ENCODE data around the gene TMPRSS4.

The TMPRSS4 gene

GRCh38 chr11:118117790-118118601 lies 41.1 kb downstream of the TMPRSS4 start:
- H3K4me1 ChIP-seq (ENCODE audit: control insufficient read depth, insufficient read depth, low read length) = no peaks in the 10 kb centered on the region
- H3K9me3 ChIP-seq (ENCODE audit: control insufficient read depth, low read length) = no peaks in the 10 kb centered on the region
- H3K27me3 ChIP-seq (ENCODE audit: control insufficient read depth, insufficient read depth, low read length) = no peaks in the 10 kb centered on the region
- H3K36me3 ChIP-seq (ENCODE audit: control insufficient read depth, insufficient read depth, low read length) = peaks cover 14% of the 10 kb centered on the region
- H3K4me3 ChIP-seq (ENCODE audit: low read length) = no peak overlapping the region
- H3K9ac ChIP-seq (ENCODE audit: low read length) = no peak overlapping the region

- H3K27me3 ChIP-seq (ENCODE audit: control insufficient read depth, insufficient read depth, low read length) = no peaks in the 10 kb centered on the region
- H3K4me1 ChIP-seq (ENCODE audit: control insufficient read depth, insufficient read depth, low read length) = no peaks in the 10 kb centered on the region
- no peak overlapping the region for H3K9ac ChIP-seq (ENCODE audit: low read length)
- no peaks in the 10 kb centered on the region for H3K9me3 ChIP-seq (ENCODE audit: control insufficient read depth, low read length)
- peaks cover 14% of the 10 kb centered on the region for H3K36me3 ChIP-seq (ENCODE audit: control insufficient read depth, insufficient read depth, low read length)
- no peak overlapping the region for H3K4me3 ChIP-seq (ENCODE audit: low read length)
Observed at GRCh38 chr11:118120793-118121192, 43.9 kb downstream of the TMPRSS4 start.

GRCh38 chr11:118124929-118125535 lies 48.2 kb downstream of the TMPRSS4 start:
- H3K36me3 ChIP-seq (ENCODE audit: control insufficient read depth, insufficient read depth, low read length) = no peaks in the 10 kb centered on the region
- no peaks in the 10 kb centered on the region for H3K9me3 ChIP-seq (ENCODE audit: control insufficient read depth, low read length)
- H3K9ac ChIP-seq (ENCODE audit: low read length) = no peak overlapping the region
- H3K27me3 ChIP-seq (ENCODE audit: control insufficient read depth, insufficient read depth, low read length) = no peaks in the 10 kb centered on the region
- H3K4me1 ChIP-seq (ENCODE audit: control insufficient read depth, insufficient read depth, low read length) = peaks cover 10% of the 10 kb centered on the region
- H3K4me3 ChIP-seq (ENCODE audit: low read length) = no peak overlapping the region

GRCh38 chr11:118126082-118126838 lies 49.4 kb downstream of the TMPRSS4 start:
- no peaks in the 10 kb centered on the region for H3K27me3 ChIP-seq (ENCODE audit: control insufficient read depth, insufficient read depth, low read length)

GRCh38 chr11:118128310-118128709 lies 51.4 kb downstream of the TMPRSS4 start:
- Histone ChIP-seq H3K4me1 (ENCODE audit: control insufficient read depth, insufficient read depth, low read length) (peaks cover 17% of the 10 kb centered on the region), H3K36me3 (ENCODE audit: control insufficient read depth, insufficient read depth, low read length) (no peaks in the 10 kb centered on the region), H3K9me3 (ENCODE audit: control insufficient read depth, low read length) (no peaks in the 10 kb centered on the region), H3K9ac (ENCODE audit: low read length) (no peak overlapping the region), H3K27me3 (ENCODE audit: control insufficient read depth, insufficient read depth, low read length) (no peaks in the 10 kb centered on the region), H3K4me3 (ENCODE audit: low read length) (no peak overlapping the region)

More at GRCh38 chr11:118126082-118126838, 49.4 kb downstream of the TMPRSS4 start:
- no peak overlapping the region for H3K4me3 ChIP-seq (ENCODE audit: low read length)
- no peak overlapping the region for H3K9ac ChIP-seq (ENCODE audit: low read length)
- H3K36me3 ChIP-seq (ENCODE audit: control insufficient read depth, insufficient read depth, low read length) = no peaks in the 10 kb centered on the region
- H3K4me1 ChIP-seq (ENCODE audit: control insufficient read depth, insufficient read depth, low read length) = peaks cover 17% of the 10 kb centered on the region
- no peaks in the 10 kb centered on the region for H3K9me3 ChIP-seq (ENCODE audit: control insufficient read depth, low read length)

- peaks cover 17% of the 10 kb centered on the region for H3K4me1 ChIP-seq (ENCODE audit: control insufficient read depth, insufficient read depth, low read length)
- no peaks in the 10 kb centered on the region for H3K36me3 ChIP-seq (ENCODE audit: control insufficient read depth, insufficient read depth, low read length)
- no peak overlapping the region for H3K4me3 ChIP-seq (ENCODE audit: low read length)
- no peak overlapping the region for H3K9ac ChIP-seq (ENCODE audit: low read length)
- H3K9me3 ChIP-seq (ENCODE audit: control insufficient read depth, low read length) = no peaks in the 10 kb centered on the region
- H3K27me3 ChIP-seq (ENCODE audit: control insufficient read depth, insufficient read depth, low read length) = no peaks in the 10 kb centered on the region
Observed at GRCh38 chr11:118128721-118129470, 52.0 kb downstream of the TMPRSS4 start.

- H3K9me3 ChIP-seq (ENCODE audit: control insufficient read depth, low read length) = no peaks in the 10 kb centered on the region
- H3K9ac ChIP-seq (ENCODE audit: low read length) = no peak overlapping the region
- H3K27me3 ChIP-seq (ENCODE audit: control insufficient read depth, insufficient read depth, low read length) = no peaks in the 10 kb centered on the region
- peaks cover 17% of the 10 kb centered on the region for H3K4me1 ChIP-seq (ENCODE audit: control insufficient read depth, insufficient read depth, low read length)
- H3K36me3 ChIP-seq (ENCODE audit: control insufficient read depth, insufficient read depth, low read length) = no peaks in the 10 kb centered on the region
- H3K4me3 ChIP-seq (ENCODE audit: low read length) = no peak overlapping the region
Observed at GRCh38 chr11:118129471-118130172, 52.7 kb downstream of the TMPRSS4 start.

- Histone ChIP-seq H3K36me3 (ENCODE audit: control insufficient read depth, insufficient read depth, low read length) (no peaks in the 10 kb centered on the region), H3K4me1 (ENCODE audit: control insufficient read depth, insufficient read depth, low read length) (peaks cover 17% of the 10 kb centered on the region), H3K9ac (ENCODE audit: low read length) (no peak overlapping the region), H3K27me3 (ENCODE audit: control insufficient read depth, insufficient read depth, low read length) (no peaks in the 10 kb centered on the region), H3K4me3 (ENCODE audit: low read length) (no peak overlapping the region), H3K9me3 (ENCODE audit: control insufficient read depth, low read length) (no peaks in the 10 kb centered on the region)
Observed at GRCh38 chr11:118132385-118133151, 55.7 kb downstream of the TMPRSS4 start.

GRCh38 chr11:118133816-118134215 lies 56.9 kb downstream of the TMPRSS4 start:
- H3K9ac ChIP-seq (ENCODE audit: low read length) = no peak overlapping the region
- peaks cover 8% of the 10 kb centered on the region for H3K27me3 ChIP-seq (ENCODE audit: control insufficient read depth, insufficient read depth, low read length)
- no peaks in the 10 kb centered on the region for H3K9me3 ChIP-seq (ENCODE audit: control insufficient read depth, low read length)
- H3K4me3 ChIP-seq (ENCODE audit: low read length) = no peak overlapping the region
- peaks cover 17% of the 10 kb centered on the region for H3K4me1 ChIP-seq (ENCODE audit: control insufficient read depth, insufficient read depth, low read length)
- H3K36me3 ChIP-seq (ENCODE audit: control insufficient read depth, insufficient read depth, low read length) = no peaks in the 10 kb centered on the region

- Histone ChIP-seq H3K36me3 (ENCODE audit: control insufficient read depth, insufficient read depth, low read length) (no peaks in the 10 kb centered on the region), H3K27me3 (ENCODE audit: control insufficient read depth, insufficient read depth, low read length) (peaks cover 12% of the 10 kb centered on the region), H3K4me1 (ENCODE audit: control insufficient read depth, insufficient read depth, low read length) (peaks cover 5% of the 10 kb centered on the region), H3K4me3 (ENCODE audit: low read length) (no peak overlapping the region), H3K9ac (ENCODE audit: low read length) (no peak overlapping the region), H3K9me3 (ENCODE audit: control insufficient read depth, low read length) (no peaks in the 10 kb centered on the region)
Observed at GRCh38 chr11:118135051-118135795, 58.3 kb downstream of the TMPRSS4 start.
